Keratinocyte (primary cell): ENCODE measurements around the gene CCL22. TPM values are rescaled to one million over a fixed set of nuclear protein-coding genes. Genes with fewer than 3 reads are reported as not detected.

ENCODE experiments used
- DNase-seq: peaks from one replicate; pipeline ENCODE4 v3.0.0-alpha.2; 2011; ENCODE audit warnings: low read depth, missing footprints, low spot score
- FAIRE-seq: peaks from 2 replicates; lab custom pipeline; 2011; peaks lifted over from hg19 to GRCh38; lab: Jason Lieb, UNC
- H2AFZ ChIP-seq: 2 replicates; pipeline ENCODE4 v1.6.0; 2012; ENCODE audit warnings: low read length, control low read depth, inconsistent platforms; ENCODE audit not compliant: control insufficient read depth
- H3K27ac ChIP-seq: 2 replicates; pipeline ENCODE4 v1.5.1; 2011; ENCODE audit warnings: low read length; ENCODE audit not compliant: control insufficient read depth, insufficient read depth
- H3K27me3 ChIP-seq: 3 replicates; pipeline ENCODE4 v1.6.0; 2011; ENCODE audit warnings: low read length; ENCODE audit not compliant: control insufficient read depth, insufficient read depth; ENCODE audit errors: extremely low read depth
- H3K36me3 ChIP-seq, 2 experiments: 2 replicates in 1 of 2; 3 replicates in 1 of 2; pipeline ENCODE4 v1.5.1; 2011; ENCODE audit warnings: low read length in 2 of 2, mild to moderate bottlenecking in 1 of 2; ENCODE audit not compliant: control insufficient read depth in 2 of 2, insufficient read depth in 2 of 2; ENCODE audit errors: extremely low read depth in 1 of 2
- H3K4me1 ChIP-seq: 3 replicates; pipeline ENCODE4 v1.5.1; 2011; ENCODE audit warnings: low read length; ENCODE audit not compliant: control insufficient read depth, insufficient read depth; ENCODE audit errors: extremely low read depth
- H3K4me2 ChIP-seq: 3 replicates; pipeline ENCODE4 v1.6.0; 2011; ENCODE audit warnings: low read depth, low read length; ENCODE audit not compliant: control insufficient read depth, insufficient read depth; ENCODE audit errors: extremely low read depth
- H3K4me3 ChIP-seq, 3 experiments: fragments of 200-600 bp in 1 of 3; sonication (generic) in 1 of 3; 2 replicates in 2 of 3; 3 replicates in 1 of 3; pipeline ENCODE4 v1.5.1; 2011 to 2016; ENCODE audit warnings: low read length in 3 of 3, mild to moderate bottlenecking in 3 of 3, control low read depth in 2 of 3, inconsistent platforms in 1 of 3, low read depth in 1 of 3, mixed read lengths in 1 of 3, mixed run types in 1 of 3, moderate library complexity in 1 of 3; ENCODE audit not compliant: control insufficient read depth in 2 of 3, insufficient read depth in 2 of 3; ENCODE audit errors: extremely low read depth in 1 of 3
- H3K79me2 ChIP-seq: 2 replicates; pipeline ENCODE4 v1.6.0; 2012; ENCODE audit warnings: low read length; ENCODE audit not compliant: control insufficient read depth, insufficient read depth
- H3K9ac ChIP-seq: 3 replicates; pipeline ENCODE4 v1.6.0; 2011; ENCODE audit warnings: low read length; ENCODE audit not compliant: control insufficient read depth, insufficient read depth; ENCODE audit errors: extremely low read depth
- H3K9me1 ChIP-seq: 3 replicates; pipeline ENCODE4 v1.6.0; 2011; ENCODE audit warnings: low read length; ENCODE audit not compliant: control insufficient read depth, insufficient read depth; ENCODE audit errors: extremely low read depth
- H3K9me3 ChIP-seq: 2 replicates; pipeline ENCODE4 v1.5.1; 2012; ENCODE audit warnings: low read depth, low read length; ENCODE audit not compliant: control insufficient read depth
- H4K20me1 ChIP-seq: 3 replicates; pipeline ENCODE4 v1.6.0; 2011; ENCODE audit warnings: low read length; ENCODE audit not compliant: control insufficient read depth, insufficient read depth; ENCODE audit errors: extremely low read depth
- EZH2 ChIP-seq: IDR thresholded peaks from one replicate; pipeline ENCODE4 v1.6.1; 2012; ENCODE audit warnings: inconsistent platforms, mild to moderate bottlenecking, low read length, moderate library complexity
- dilution Hi-C: fragments of 300-500 bp; cut with MboI; formaldehyde crosslinking; loops from one replicate; pipeline ENCODE4 v1.7.0; 2020; ENCODE audit warnings: low sequenced_read_pairs; ENCODE audit not compliant: extremely low pct_ligation_motif_present
- polyA plus RNA-seq, 5 experiments: library from polyadenylated mRNA; depleted of rRNA in 3 of 5; stranded (reverse) in 3 of 5; stranded (forward) in 1 of 5; unstranded in 1 of 5; fragments of >200 nt; gene quantifications; 1 replicate in 1 of 5; 2 replicates in 3 of 5; 3 replicates in 1 of 5; pipeline versions ENCODE4 v1.2.1 to v1.2.3, GENCODE V29; 2011 to 2012; ENCODE audit warnings: missing spikeins in 2 of 5, low read depth in 1 of 5, low replicate concordance in 1 of 5
- TF ChIP-seq, protein P1 (sequence below), 3 experiments: IDR thresholded peaks in 1 of 3; conservative IDR thresholded peaks in 1 of 3; optimal IDR thresholded peaks in 1 of 3; 2 replicates in 2 of 3; 3 replicates in 1 of 3; pipeline versions ENCODE3 to v1.5.1; 2011; ENCODE audit warnings: low read length in 3 of 3, mild to moderate bottlenecking in 3 of 3, moderate library complexity in 2 of 3, control low read depth in 1 of 3, inconsistent platforms in 1 of 3; ENCODE audit not compliant: insufficient read depth in 2 of 3; ENCODE audit errors: extremely low read depth in 1 of 3

The CCL22 gene
- polyA plus RNA-seq, 1 donor (not counting 4 experiments of a cell fraction or from before 2014, with no cell fraction given): not detected

DNA sequence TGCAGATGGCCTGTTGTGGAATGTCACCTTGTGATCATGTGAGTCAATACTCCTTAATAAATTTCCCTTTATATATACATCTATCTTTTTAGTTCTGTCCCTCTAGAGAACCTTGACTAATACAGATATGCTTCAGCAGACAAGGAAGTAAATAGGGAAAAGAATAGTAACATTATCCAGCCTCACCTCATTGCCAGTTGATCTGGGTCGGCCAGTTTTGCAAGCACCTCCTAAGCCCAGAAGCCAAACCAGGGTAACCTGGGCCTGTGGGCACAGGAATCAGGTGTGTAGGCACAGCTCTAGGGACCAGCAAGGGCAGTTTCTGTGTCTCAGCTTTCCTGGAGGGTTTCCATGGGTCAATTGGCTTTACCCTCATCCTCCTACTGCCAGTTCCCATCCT, 34.1 kb downstream of the CCL22 start:
- FAIRE-seq (no peak), DNase-seq (no peak)
- no peak overlapping the region for H3K27ac ChIP-seq
- no peaks in the 10 kb centered on the region for H3K9me3 ChIP-seq
- no peaks in the 10 kb centered on the region for H3K79me2 ChIP-seq
- H3K9ac ChIP-seq: no peak overlapping the region
- no peaks in the 10 kb centered on the region for H4K20me1 ChIP-seq
- no peak overlapping the region for H3K4me3 ChIP-seq
- no peak overlapping the region for H3K4me2 ChIP-seq
- no peaks in the 10 kb centered on the region for H3K36me3 ChIP-seq
- TF ChIP-seq EZH2: no peak
- TF ChIP-seq, protein P1, sequence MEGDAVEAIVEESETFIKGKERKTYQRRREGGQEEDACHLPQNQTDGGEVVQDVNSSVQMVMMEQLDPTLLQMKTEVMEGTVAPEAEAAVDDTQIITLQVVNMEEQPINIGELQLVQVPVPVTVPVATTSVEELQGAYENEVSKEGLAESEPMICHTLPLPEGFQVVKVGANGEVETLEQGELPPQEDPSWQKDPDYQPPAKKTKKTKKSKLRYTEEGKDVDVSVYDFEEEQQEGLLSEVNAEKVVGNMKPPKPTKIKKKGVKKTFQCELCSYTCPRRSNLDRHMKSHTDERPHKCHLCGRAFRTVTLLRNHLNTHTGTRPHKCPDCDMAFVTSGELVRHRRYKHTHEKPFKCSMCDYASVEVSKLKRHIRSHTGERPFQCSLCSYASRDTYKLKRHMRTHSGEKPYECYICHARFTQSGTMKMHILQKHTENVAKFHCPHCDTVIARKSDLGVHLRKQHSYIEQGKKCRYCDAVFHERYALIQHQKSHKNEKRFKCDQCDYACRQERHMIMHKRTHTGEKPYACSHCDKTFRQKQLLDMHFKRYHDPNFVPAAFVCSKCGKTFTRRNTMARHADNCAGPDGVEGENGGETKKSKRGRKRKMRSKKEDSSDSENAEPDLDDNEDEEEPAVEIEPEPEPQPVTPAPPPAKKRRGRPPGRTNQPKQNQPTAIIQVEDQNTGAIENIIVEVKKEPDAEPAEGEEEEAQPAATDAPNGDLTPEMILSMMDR (optimal IDR thresholded peaks at IDR 0.05 in 1 of 3, IDR thresholded peaks at IDR 0.05 in 1 of 3, conservative IDR thresholded peaks at IDR 0.05 in 1 of 3; ENCODE audit: extremely low read depth in 1 of 3, insufficient read depth in 2 of 3, low read length in 3 of 3): no peak
- no peak overlapping the region for H2AFZ ChIP-seq
- peaks cover 2% of the 10 kb centered on the region for H3K9me1 ChIP-seq
- peaks cover 17% of the 10 kb centered on the region for H3K4me1 ChIP-seq
- dilution Hi-C loops: no loop called here
- peaks cover 14% of the 10 kb centered on the region for H3K27me3 ChIP-seq

DNA sequence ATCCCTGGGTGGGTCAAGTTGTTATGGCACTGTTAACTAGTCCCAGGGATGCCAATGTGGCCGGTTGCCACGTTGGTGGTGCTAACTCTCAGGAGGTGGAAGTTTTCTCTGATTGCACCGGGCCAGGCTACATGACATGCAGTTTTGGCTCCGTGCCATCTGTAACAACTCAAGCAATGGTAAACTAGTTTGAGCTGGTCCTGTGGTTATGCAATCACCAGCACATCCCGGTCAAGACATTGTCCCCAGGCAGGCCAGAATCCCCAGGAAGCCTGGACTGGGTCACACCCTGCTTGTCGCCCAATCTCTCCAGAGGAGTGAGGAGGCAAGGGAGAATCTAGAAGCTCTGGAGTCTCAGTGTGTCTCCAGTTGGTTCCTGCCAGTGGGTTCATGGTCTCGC, 35.9 kb downstream of the CCL22 start:
- no peak for TF ChIP-seq EZH2
- TF ChIP-seq, protein P1 (optimal IDR thresholded peaks at IDR 0.05 in 1 of 3, IDR thresholded peaks at IDR 0.05 in 1 of 3, conservative IDR thresholded peaks at IDR 0.05 in 1 of 3; ENCODE audit: extremely low read depth in 1 of 3, insufficient read depth in 2 of 3, low read length in 3 of 3): no peak
- peak overlapping the region; percentile 49 for H3K4me2 ChIP-seq
- no peaks in the 10 kb centered on the region for H3K36me3 ChIP-seq
- H3K4me3 ChIP-seq: no peak overlapping the region
- DNase-seq (no peak), FAIRE-seq (no peak)
- peaks cover 14% of the 10 kb centered on the region for H3K27me3 ChIP-seq
- no peak overlapping the region for H2AFZ ChIP-seq
- H3K9ac ChIP-seq: no peak overlapping the region
- no peaks in the 10 kb centered on the region for H4K20me1 ChIP-seq
- dilution Hi-C loops: no loop called here
- H3K9me3 ChIP-seq: no peaks in the 10 kb centered on the region
- peaks cover 2% of the 10 kb centered on the region for H3K9me1 ChIP-seq
- no peak overlapping the region for H3K27ac ChIP-seq
- no peaks in the 10 kb centered on the region for H3K79me2 ChIP-seq
- peaks cover 7% of the 10 kb centered on the region for H3K4me1 ChIP-seq
